MM.1S (cell line): ENCODE data around the gene TXN2.
"Not testable (repeated sequence)": the region's sequence is repeated elsewhere in the genome, so short reads cannot be mapped to it uniquely, and the experiment has no call there.

ENCODE experiments used
- DNase-seq: peaks from one replicate; pipeline ENCODE4 v3.0.0-alpha.2; 2015
- H2AFZ ChIP-seq: fragments of 300-600 bp; sonication (generic); 2 replicates; pipeline ENCODE4 v1.6.0; 2016; ENCODE audit warnings: antibody characterized with exemption, low read length
- H3F3A ChIP-seq: fragments of 300-600 bp; sonication (generic); 2 replicates; pipeline ENCODE4 v1.6.1; 2016; ENCODE audit warnings: mild to moderate bottlenecking, antibody characterized with exemption, low read length, moderate library complexity, mixed read lengths; ENCODE audit not compliant: insufficient read depth
- H3K27ac ChIP-seq: fragments of 300-600 bp; sonication (generic); 2 replicates; pipeline ENCODE4 v1.5.1; 2016; ENCODE audit warnings: mild to moderate bottlenecking, low read length
- H3K27me3 ChIP-seq: fragments of 300-600 bp; sonication (generic); replicated peaks from 2 replicates; pipeline ENCODE4 v1.6.0; 2016; ENCODE audit warnings: low read length; ENCODE audit not compliant: insufficient read depth
- H3K36me3 ChIP-seq: fragments of 300-600 bp; sonication (generic); replicated peaks from 2 replicates; pipeline ENCODE4 v1.6.1; 2016; ENCODE audit warnings: mild to moderate bottlenecking, low read length, mixed read lengths; ENCODE audit not compliant: insufficient read depth
- H3K4me1 ChIP-seq: fragments of 300-600 bp; sonication (generic); 2 replicates; pipeline ENCODE4 v1.6.1; 2016; ENCODE audit warnings: low read length, mixed read lengths
- H3K4me2 ChIP-seq: fragments of 300-600 bp; sonication (generic); 2 replicates; pipeline ENCODE4 v1.6.0; 2016; ENCODE audit warnings: low read depth, low read length
- H3K4me3 ChIP-seq: fragments of 300-600 bp; sonication (generic); 2 replicates; pipeline ENCODE4 v1.5.1; 2016; ENCODE audit warnings: low read length, mixed read lengths
- H3K79me2 ChIP-seq: fragments of 300-600 bp; sonication (generic); 2 replicates; pipeline ENCODE4 v1.6.1; 2016; ENCODE audit warnings: mixed run types, low read length, mixed read lengths
- H3K9ac ChIP-seq: fragments of 300-600 bp; sonication (generic); 2 replicates; pipeline ENCODE4 v1.6.1; 2016; ENCODE audit warnings: low read length, mixed read lengths
- H3K9me2 ChIP-seq: fragments of 300-600 bp; sonication (generic); replicated peaks from 2 replicates; pipeline ENCODE4 v1.6.1; 2016; ENCODE audit warnings: mild to moderate bottlenecking, low read length, mixed read lengths; ENCODE audit not compliant: insufficient read depth
- H3K9me3 ChIP-seq: fragments of 300-600 bp; sonication (generic); replicated peaks from 2 replicates; pipeline ENCODE4 v1.6.1; 2016; ENCODE audit warnings: mild to moderate bottlenecking, low read length, mixed read lengths; ENCODE audit not compliant: insufficient read depth
- H4K20me1 ChIP-seq: fragments of 300-600 bp; sonication (generic); 2 replicates; pipeline ENCODE4 v1.6.1; 2016; ENCODE audit warnings: mild to moderate bottlenecking, low read length, moderate library complexity, mixed read lengths; ENCODE audit not compliant: insufficient read depth
- EZH2 ChIP-seq: fragments of 300-600 bp; sonication (generic); optimal IDR thresholded peaks from 2 replicates; pipeline ENCODE3; 2017; ENCODE audit warnings: low read depth, mild to moderate bottlenecking, antibody characterized with exemption, low read length, mixed read lengths
- EZH2phosphoT487 ChIP-seq: fragments of 300-600 bp; sonication (generic); IDR thresholded peaks from 2 replicates; pipeline ENCODE4 v1.6.1; 2018; ENCODE audit warnings: antibody characterized with exemption, low read length
- TF ChIP-seq, protein P1 (sequence below): fragments of 300-600 bp; sonication (generic); IDR thresholded peaks from 2 replicates; pipeline ENCODE4 v1.5.1; 2016; ENCODE audit warnings: antibody characterized with exemption, low read length, mixed read lengths

TXN2 gene

DNA sequence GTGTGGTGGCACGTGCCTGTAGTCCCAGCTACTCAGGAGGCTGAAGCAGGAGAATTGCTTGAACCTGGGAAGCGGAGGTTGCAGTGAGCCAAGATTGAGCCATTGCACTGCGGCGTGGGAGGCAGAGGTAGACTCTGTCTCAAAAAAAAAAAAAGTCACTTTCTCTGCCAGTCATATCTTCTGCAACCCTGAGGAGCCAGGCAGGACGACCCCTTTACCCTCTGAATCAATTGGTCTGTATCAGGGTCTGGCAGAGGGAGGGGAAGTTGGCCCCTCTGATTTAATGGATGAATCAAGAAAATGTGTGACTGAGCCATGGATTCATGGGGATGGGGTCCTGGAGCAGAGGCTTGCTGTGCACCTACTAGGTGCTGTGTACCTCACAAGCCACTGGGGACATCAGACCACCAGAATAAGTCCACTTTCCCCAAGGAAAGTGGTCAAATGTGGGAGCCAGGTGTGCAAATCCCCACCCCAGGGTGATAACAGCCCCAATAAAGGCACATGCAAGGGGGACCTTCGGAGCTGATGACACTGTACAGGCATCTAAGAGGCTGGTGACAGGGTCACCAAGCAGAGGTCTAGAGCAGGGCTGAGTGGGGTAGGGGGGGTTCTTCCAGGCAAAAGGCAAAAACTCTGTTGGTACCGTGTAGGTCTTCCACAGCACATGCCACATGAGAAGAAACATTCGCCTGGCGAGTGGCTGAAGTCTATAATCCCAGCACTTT, 29.0 kb downstream of the TXN2 start:
- H3K27ac ChIP-seq = peak overlapping the region; percentile 59; the same call in 1 of the 2 replicates

DNA sequence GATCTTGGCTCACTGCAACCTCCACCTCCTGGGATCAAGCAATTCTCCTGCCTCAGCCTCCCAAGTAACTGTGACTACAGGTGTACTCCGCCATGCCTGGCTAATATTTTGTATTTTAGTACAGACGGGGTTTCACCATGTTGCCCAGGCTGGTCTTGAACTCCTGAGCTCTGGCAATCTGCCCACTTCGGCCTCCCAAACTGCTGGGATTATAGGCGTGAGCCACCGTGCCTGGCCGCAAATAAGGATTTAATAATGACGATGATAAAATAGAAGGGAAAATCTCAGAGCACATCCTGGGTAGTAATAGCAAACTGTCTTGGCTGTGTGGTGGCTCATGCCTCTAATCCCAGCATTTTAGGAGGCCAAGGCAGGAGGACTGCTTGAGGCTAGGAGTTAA, 30.5 kb downstream of the TXN2 start:
- H3K27me3 ChIP-seq, DNase-seq, H3K79me2 ChIP-seq, H3K9ac ChIP-seq, H4K20me1 ChIP-seq, H3K9me2 ChIP-seq, H3K36me3 ChIP-seq, H3K4me3 ChIP-seq, H2AFZ ChIP-seq, H3K9me3 ChIP-seq: not testable (repeated sequence)
- peak overlapping the region; percentile 47; the same call in 1 of the 2 replicates for H3K4me2 ChIP-seq
- peaks cover 27% of the 10 kb centered on the region for H3K4me1 ChIP-seq
- peak overlapping the region; percentile 59; the same call in 1 of the 2 replicates for H3K27ac ChIP-seq
- H3F3A ChIP-seq = peaks cover 34% of the 10 kb centered on the region

More for the DNA sequence above, 29.0 kb downstream of the TXN2 start:
- Histone ChIP-seq H3K4me1 (peaks cover 27% of the 10 kb centered on the region), H4K20me1 (no peaks in the 10 kb centered on the region), H3K36me3 (no peaks in the 10 kb centered on the region), H3F3A (peaks cover 34% of the 10 kb centered on the region), H3K9ac (no peak overlapping the region), H3K9me3 (no peaks in the 10 kb centered on the region), H3K27me3 (no peaks in the 10 kb centered on the region), H3K79me2 (no peaks in the 10 kb centered on the region), H3K4me3 (no peak overlapping the region), H2AFZ (no peak overlapping the region), H3K4me2 (no peak overlapping the region; the same call in 1 of the 2 replicates), H3K9me2 (no peaks in the 10 kb centered on the region)
- DNase-seq = no peak
- TF ChIP-seq EZH2 (no peak), EZH2phosphoT487 (no peak)
- TF ChIP-seq, protein P1, sequence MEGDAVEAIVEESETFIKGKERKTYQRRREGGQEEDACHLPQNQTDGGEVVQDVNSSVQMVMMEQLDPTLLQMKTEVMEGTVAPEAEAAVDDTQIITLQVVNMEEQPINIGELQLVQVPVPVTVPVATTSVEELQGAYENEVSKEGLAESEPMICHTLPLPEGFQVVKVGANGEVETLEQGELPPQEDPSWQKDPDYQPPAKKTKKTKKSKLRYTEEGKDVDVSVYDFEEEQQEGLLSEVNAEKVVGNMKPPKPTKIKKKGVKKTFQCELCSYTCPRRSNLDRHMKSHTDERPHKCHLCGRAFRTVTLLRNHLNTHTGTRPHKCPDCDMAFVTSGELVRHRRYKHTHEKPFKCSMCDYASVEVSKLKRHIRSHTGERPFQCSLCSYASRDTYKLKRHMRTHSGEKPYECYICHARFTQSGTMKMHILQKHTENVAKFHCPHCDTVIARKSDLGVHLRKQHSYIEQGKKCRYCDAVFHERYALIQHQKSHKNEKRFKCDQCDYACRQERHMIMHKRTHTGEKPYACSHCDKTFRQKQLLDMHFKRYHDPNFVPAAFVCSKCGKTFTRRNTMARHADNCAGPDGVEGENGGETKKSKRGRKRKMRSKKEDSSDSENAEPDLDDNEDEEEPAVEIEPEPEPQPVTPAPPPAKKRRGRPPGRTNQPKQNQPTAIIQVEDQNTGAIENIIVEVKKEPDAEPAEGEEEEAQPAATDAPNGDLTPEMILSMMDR = no peak

DNA sequence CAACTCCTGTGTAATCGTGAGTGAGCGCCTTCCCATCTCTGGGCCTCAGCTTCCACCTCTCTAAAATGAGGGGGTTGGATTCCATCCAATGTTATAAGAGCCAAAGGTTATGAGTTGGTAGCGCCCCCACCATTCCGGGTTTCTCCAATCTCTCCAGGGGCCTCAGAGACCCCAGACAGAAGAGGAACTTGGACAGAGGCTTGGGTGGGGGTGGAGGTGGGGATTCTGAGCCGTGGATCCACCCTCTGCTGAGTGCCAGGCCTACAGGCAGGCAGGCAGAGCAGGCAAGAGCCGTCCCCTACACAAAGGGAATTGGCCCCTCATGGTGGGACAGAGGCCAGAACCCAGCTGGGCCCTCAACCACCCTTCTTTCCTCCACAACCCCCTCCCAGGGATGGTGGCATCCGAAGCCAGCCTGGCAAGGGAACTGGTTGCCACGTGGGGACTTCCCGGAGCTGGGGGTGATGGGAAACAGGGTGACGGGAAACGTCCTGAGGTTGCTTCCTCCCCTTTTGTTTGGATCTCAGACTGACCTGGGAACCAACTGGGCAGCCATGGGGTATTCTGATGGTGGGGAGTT, 31.8 kb downstream of the TXN2 start:
- no peak overlapping the region for H3K27ac ChIP-seq
- H3K79me2 ChIP-seq = no peaks in the 10 kb centered on the region
- no peaks in the 10 kb centered on the region for H3K9me3 ChIP-seq
- no peak overlapping the region for H3K4me3 ChIP-seq
- peaks cover 34% of the 10 kb centered on the region for H3F3A ChIP-seq
- peaks cover 22% of the 10 kb centered on the region for H3K4me1 ChIP-seq
- no peak overlapping the region for H3K4me2 ChIP-seq
- H3K36me3 ChIP-seq = no peaks in the 10 kb centered on the region
- H4K20me1 ChIP-seq = no peaks in the 10 kb centered on the region
- no peaks in the 10 kb centered on the region for H3K9me2 ChIP-seq
- H3K9ac ChIP-seq = no peak overlapping the region
- no peaks in the 10 kb centered on the region for H3K27me3 ChIP-seq
- DNase-seq = no peak
- TF ChIP-seq, protein P1 = no peak
- TF ChIP-seq EZH2 (no peak), EZH2phosphoT487 (no peak)
- H2AFZ ChIP-seq = no peak overlapping the region

DNA sequence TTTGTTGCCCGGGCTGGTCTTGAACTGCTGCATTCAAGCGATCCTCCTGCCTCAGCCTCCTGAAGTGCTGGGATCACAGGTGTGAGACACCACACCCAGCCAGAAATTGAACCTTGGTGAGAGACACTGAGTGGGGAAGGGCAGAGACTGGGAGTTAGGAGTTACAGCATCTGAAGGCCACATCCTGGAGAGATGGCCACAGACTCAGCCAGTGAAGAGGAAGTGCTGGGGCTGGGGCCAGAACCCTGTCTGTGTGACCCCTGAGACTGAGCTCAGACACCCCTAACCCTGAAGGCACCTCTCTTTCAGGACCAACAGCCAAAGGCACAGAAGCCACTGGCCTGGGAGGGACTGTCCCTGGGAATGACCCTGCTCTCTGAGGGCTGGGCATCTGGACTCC, 33.8 kb downstream of the TXN2 start:
- Histone ChIP-seq H4K20me1 (no peaks in the 10 kb centered on the region), H3K9me3 (no peaks in the 10 kb centered on the region), H3F3A (peaks cover 18% of the 10 kb centered on the region), H3K4me1 (peaks cover 18% of the 10 kb centered on the region), H3K4me3 (no peak overlapping the region), H3K9me2 (no peaks in the 10 kb centered on the region), H3K79me2 (no peaks in the 10 kb centered on the region), H3K36me3 (no peaks in the 10 kb centered on the region), H3K27me3 (no peaks in the 10 kb centered on the region), H3K4me2 (no peak overlapping the region), H3K27ac (no peak overlapping the region), H2AFZ (no peak overlapping the region), H3K9ac (no peak overlapping the region)
- TF ChIP-seq EZH2 (no peak), EZH2phosphoT487 (no peak)
- TF ChIP-seq, protein P1 = no peak
- DNase-seq = no peak
